Stimulated activated CD8-positive, alpha-beta memory T cell treated with anti-CD3 and anti-CD28 coated beads, Interleukin-7, amount 100 ng/mL, for 48 hours (primary cell): Measurements from ENCODE around the gene CEP95.
"Not testable (repeated sequence)": the region's sequence is repeated elsewhere in the genome, so short reads cannot be mapped to it uniquely, and the experiment has no call there.

Experiments
- DNase-seq, 2 donors: peaks; one replicate each; pipeline ENCODE4 v3.0.0-alpha.2; 2020; ENCODE audit warnings: low read depth in 1 of 2; ENCODE audit errors: extremely low read depth in 1 of 2

The CEP95 gene

GRCh38 chr17:64494121-64494520 lies 12.7 kb upstream of the CEP95 start:
- no peak for DNase-seq

- not testable (repeated sequence) for DNase-seq
Measured at GRCh38 chr17:64495300-64495699, 11.5 kb upstream of the CEP95 start.

- no peak for DNase-seq
Measured at GRCh38 chr17:64496348-64496785, 10.4 kb upstream of the CEP95 start.

- DNase-seq = peak; percentile 92 to 95
Measured at GRCh38 chr17:64496786-64497564, 9.8 kb upstream of the CEP95 start, which contains the start of gene POLG2. POLG2 (minus strand) TSS chr17:64497054; CDS start chr17:64496968, 86 bp downstream.

- DNase-seq = peak in 1 of 2 donors; percentile 29
Measured at GRCh38 chr17:64497565-64498035, 9.2 kb upstream of the CEP95 start.

GRCh38 chr17:64498308-64499203 lies 8.2 kb upstream of the CEP95 start:
- DNase-seq = no peak

- DNase-seq = no peak
Measured at GRCh38 chr17:64499805-64500486, 6.8 kb upstream of the CEP95 start.

GRCh38 chr17:64500487-64500859 lies 6.3 kb upstream of the CEP95 start:
- DNase-seq = no peak

- no peak for DNase-seq
Measured at GRCh38 chr17:64500862-64501765, 5.7 kb upstream of the CEP95 start.

GRCh38 chr17:64502021-64502420 lies 4.8 kb upstream of the CEP95 start:
- DNase-seq = no peak

GRCh38 chr17:64502809-64503208 lies 4.0 kb upstream of the CEP95 start:
- no peak for DNase-seq

GRCh38 chr17:64503341-64503740 lies 3.4 kb upstream of the CEP95 start:
- no peak for DNase-seq

GRCh38 chr17:64503821-64504768 lies 2.7 kb upstream of the CEP95 start:
- no peak for DNase-seq

GRCh38 chr17:64504769-64505339 lies 1.9 kb upstream of the CEP95 start:
- no peak for DNase-seq

GRCh38 chr17:64505340-64506200 lies 1.2 kb upstream of the CEP95 start:
- DNase-seq = peak; percentile 61 to 70

GRCh38 chr17:64506201-64506575 lies 589 bp upstream of the CEP95 start, which contains the start of gene DDX5:
DDX5 (minus strand) TSS chr17:64506289; CDS start chr17:64506119, 170 bp downstream.
- DNase-seq = peak; percentile 94 to 96

- no peak for DNase-seq
Measured at GRCh38 chr17:64507413-64507782, 621 bp downstream of the CEP95 start.

GRCh38 chr17:64508683-64509082 lies 1.9 kb downstream of the CEP95 start:
- no peak for DNase-seq
